ENCODE results near the gene COL6A1. TPM values are rescaled to one million over a fixed set of nuclear protein-coding genes. Genes with fewer than 3 reads are reported as not detected.

The COL6A1 gene
- total and polyA plus RNA-seq, 2 of the 13 experiments (the other 11 are each of a cell fraction or from before 2014, with no cell fraction given), result 3.1 to 4.8 TPM

DNA sequence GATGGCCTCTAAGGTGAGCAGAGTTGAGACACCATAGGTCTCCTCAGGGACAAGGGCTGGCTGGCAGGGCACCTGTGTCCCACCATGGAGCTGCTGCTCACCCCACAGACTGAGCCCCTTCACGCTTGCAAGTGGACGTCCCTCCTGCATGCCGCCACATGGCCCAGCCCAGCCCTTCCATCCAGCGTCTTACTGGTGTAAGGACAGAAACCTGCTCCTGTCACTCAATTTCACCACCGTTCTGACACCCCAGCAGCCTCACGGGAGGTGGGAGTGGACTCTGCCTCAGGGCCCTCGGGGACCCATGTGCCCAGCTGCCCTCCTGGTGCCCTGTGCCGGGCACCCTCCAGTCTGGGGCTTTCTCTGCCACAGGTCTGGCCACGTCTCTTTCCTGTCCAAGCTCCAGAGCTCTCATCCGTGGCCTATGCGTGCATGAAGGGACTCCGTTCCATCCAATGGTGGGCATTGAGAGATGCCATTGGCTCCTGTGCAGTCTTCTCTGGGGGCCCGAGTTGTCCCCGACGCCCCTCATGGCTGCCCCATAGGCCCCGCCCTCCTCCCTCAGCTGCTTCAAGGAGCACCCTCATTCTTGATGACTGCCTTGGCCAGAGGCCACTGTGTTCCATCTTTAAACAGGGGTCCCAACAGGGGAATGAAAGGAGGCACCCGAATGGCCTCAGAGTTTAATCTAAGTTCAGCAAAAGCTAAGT is 42.6 kb upstream of the COL6A1 start:
- intact Hi-C loops (cut with micrococcal nuclease; ENCODE audit: unreplicated experiment) (no loop called here), in situ Hi-C loops (cut with HindIII; ENCODE audit: extremely low pct_ligation_motif_present, low pct_unique_long_range_greater_than_20kb) (no loop called here)
- peaks cover 5 to 48% of the 10 kb centered on the region in 2 experiments; a peak in 4 of 5 replicates for H3K27me3 ChIP-seq (ENCODE audit: control insufficient read depth in 1 of 2, insufficient read depth in 2 of 2, low read length in 2 of 2)
- H3K79me2 ChIP-seq (ENCODE audit: insufficient read depth, low read length), result no peaks in the 10 kb centered on the region
- H3K4me1 ChIP-seq (ENCODE audit: insufficient read depth, low read length), result no peaks in the 10 kb centered on the region
- no peaks in the 10 kb centered on the region for H3K36me3 ChIP-seq (replicated peaks in 1 of 2; ENCODE audit: control insufficient read depth in 1 of 2, insufficient read depth in 2 of 2, low read length in 2 of 2)
- H2AFZ ChIP-seq (ENCODE audit: low read length), result no peak overlapping the region
- 27% methylated on average over 10 of the region's 17 CpGs for WGBS (ENCODE audit: low lambda C conversion rate)
- BruUV-seq (replicated peaks), result no TSS peak
- TF ChIP-seq NFIC (IDR thresholded peaks at IDR 0.05; ENCODE audit: low read length) (no peak), ZNF430 (CRISPR knock-in tag; IDR thresholded peaks at IDR 0.05) (no peak), MXD4 (CRISPR knock-in tag; IDR thresholded peaks at IDR 0.05) (no peak), HNF4A (CRISPR knock-in tag; IDR thresholded peaks at IDR 0.05) (no peak), MED13 (CRISPR knock-in tag; IDR thresholded peaks at IDR 0.05) (no peak), MAF1 (CRISPR knock-in tag; IDR thresholded peaks at IDR 0.05; ENCODE audit: borderline replicate concordance) (no peak), ZNF577 (CRISPR knock-in tag; IDR thresholded peaks at IDR 0.05; ENCODE audit: borderline replicate concordance, low read depth) (no peak), SNRNP70 (IDR thresholded peaks at IDR 0.05; ENCODE audit: low read depth, low read length) (no peak), SRF (IDR thresholded peaks at IDR 0.05; ENCODE audit: low read depth, low read length) (no peak)
- no peaks in the 10 kb centered on the region; the same call in 1 of the 2 replicates for H4K20me1 ChIP-seq (ENCODE audit: insufficient read depth, low read length)
- no peak overlapping the region for H3K9ac ChIP-seq (ENCODE audit: insufficient read depth, low read depth, low read length)
- ATAC-seq, result no peak
- H3K4me3 ChIP-seq (replicated peaks in 1 of 3; ENCODE audit: insufficient read depth in 1 of 3, low read depth in 2 of 3, low read length in 3 of 3), result no peak overlapping the region
- CTCF ChIA-PET (ENCODE audit: low intra/inter-chr PET ratio, low total read pairs), result no interaction called here
- FAIRE-seq, result no peak
- DNase-seq (ENCODE audit: low spot score), result no peak
- POLR2A ChIA-PET, result no interaction called here
- no peak overlapping the region for H3K27ac ChIP-seq (ENCODE audit: extremely low read length, insufficient read depth, low read length)
- H3K4me2 ChIP-seq (ENCODE audit: low read depth, low read length), result no peak overlapping the region
- H3K9me3 ChIP-seq (ENCODE audit: low read length), result no peaks in the 10 kb centered on the region

DNA sequence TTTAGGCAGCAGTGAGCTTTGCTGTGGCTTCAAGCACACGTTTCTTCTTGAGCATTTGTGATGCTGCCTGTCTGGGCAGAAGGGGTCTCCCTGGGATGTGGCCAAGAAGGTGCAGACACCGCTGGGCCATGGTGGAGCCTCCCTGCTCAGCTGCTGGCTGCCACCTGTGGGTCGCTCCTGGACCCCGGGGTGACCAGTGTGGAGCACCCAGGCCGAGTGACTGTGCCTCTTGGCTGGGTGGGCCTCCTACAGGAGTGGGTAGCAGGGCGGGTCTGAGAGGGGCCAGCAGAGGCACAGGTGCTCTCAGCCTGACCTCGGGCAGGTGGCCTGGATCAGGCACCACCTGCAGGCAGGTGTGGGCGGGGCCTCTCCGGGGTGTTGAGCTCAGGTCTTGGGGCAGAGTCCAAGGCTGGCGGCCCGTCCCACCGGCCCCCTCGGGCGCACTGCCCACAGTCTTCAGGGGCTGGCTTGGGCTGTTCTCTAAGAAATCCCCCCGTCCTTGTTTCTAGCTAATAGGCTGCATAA is 42.0 kb upstream of the COL6A1 start:
- no peak overlapping the region for H3K4me3 ChIP-seq (replicated peaks in 1 of 3; ENCODE audit: insufficient read depth in 1 of 3, low read depth in 2 of 3, low read length in 3 of 3)
- CTCF ChIA-PET (ENCODE audit: low intra/inter-chr PET ratio, low total read pairs), result no interaction called here
- intact Hi-C loops (cut with micrococcal nuclease; ENCODE audit: unreplicated experiment) (no loop called here), in situ Hi-C loops (cut with HindIII; ENCODE audit: extremely low pct_ligation_motif_present, low pct_unique_long_range_greater_than_20kb) (no loop called here)
- H3K4me1 ChIP-seq (ENCODE audit: insufficient read depth, low read length), result no peaks in the 10 kb centered on the region
- H3K36me3 ChIP-seq (replicated peaks in 1 of 2; ENCODE audit: control insufficient read depth in 1 of 2, insufficient read depth in 2 of 2, low read length in 2 of 2), result no peaks in the 10 kb centered on the region
- no peak for DNase-seq (ENCODE audit: low spot score)
- H4K20me1 ChIP-seq (ENCODE audit: insufficient read depth, low read length), result no peaks in the 10 kb centered on the region; the same call in 1 of the 2 replicates
- WGBS (ENCODE audit: low lambda C conversion rate), result 25% methylated on average over 2 of the region's 15 CpGs
- H3K9me3 ChIP-seq (ENCODE audit: low read length), result no peaks in the 10 kb centered on the region
- no peak for FAIRE-seq
- peaks cover 5 to 49% of the 10 kb centered on the region in 2 experiments; a peak in 3 of 5 replicates for H3K27me3 ChIP-seq (ENCODE audit: control insufficient read depth in 1 of 2, insufficient read depth in 2 of 2, low read length in 2 of 2)
- H3K27ac ChIP-seq (ENCODE audit: extremely low read length, insufficient read depth, low read length), result no peak overlapping the region
- H3K79me2 ChIP-seq (ENCODE audit: insufficient read depth, low read length), result no peaks in the 10 kb centered on the region
- H3K4me2 ChIP-seq (ENCODE audit: low read depth, low read length), result no peak overlapping the region
- H3K9ac ChIP-seq (ENCODE audit: insufficient read depth, low read depth, low read length), result no peak overlapping the region
- POLR2A ChIA-PET, result no interaction called here
- H2AFZ ChIP-seq (ENCODE audit: low read length), result no peak overlapping the region
- no TSS peak for BruUV-seq (replicated peaks)
- ATAC-seq, result no peak
- TF ChIP-seq SYNCRIP (IDR thresholded peaks at IDR 0.05; ENCODE audit: insufficient read depth, low read depth, low read length), result no peak
- TF ChIP-seq SRSF9 (IDR thresholded peaks at IDR 0.05; ENCODE audit: borderline replicate concordance, insufficient read depth, low read depth, low read length, poor library complexity, severe bottlenecking), result no peak
- TF ChIP-seq, protein P1, sequence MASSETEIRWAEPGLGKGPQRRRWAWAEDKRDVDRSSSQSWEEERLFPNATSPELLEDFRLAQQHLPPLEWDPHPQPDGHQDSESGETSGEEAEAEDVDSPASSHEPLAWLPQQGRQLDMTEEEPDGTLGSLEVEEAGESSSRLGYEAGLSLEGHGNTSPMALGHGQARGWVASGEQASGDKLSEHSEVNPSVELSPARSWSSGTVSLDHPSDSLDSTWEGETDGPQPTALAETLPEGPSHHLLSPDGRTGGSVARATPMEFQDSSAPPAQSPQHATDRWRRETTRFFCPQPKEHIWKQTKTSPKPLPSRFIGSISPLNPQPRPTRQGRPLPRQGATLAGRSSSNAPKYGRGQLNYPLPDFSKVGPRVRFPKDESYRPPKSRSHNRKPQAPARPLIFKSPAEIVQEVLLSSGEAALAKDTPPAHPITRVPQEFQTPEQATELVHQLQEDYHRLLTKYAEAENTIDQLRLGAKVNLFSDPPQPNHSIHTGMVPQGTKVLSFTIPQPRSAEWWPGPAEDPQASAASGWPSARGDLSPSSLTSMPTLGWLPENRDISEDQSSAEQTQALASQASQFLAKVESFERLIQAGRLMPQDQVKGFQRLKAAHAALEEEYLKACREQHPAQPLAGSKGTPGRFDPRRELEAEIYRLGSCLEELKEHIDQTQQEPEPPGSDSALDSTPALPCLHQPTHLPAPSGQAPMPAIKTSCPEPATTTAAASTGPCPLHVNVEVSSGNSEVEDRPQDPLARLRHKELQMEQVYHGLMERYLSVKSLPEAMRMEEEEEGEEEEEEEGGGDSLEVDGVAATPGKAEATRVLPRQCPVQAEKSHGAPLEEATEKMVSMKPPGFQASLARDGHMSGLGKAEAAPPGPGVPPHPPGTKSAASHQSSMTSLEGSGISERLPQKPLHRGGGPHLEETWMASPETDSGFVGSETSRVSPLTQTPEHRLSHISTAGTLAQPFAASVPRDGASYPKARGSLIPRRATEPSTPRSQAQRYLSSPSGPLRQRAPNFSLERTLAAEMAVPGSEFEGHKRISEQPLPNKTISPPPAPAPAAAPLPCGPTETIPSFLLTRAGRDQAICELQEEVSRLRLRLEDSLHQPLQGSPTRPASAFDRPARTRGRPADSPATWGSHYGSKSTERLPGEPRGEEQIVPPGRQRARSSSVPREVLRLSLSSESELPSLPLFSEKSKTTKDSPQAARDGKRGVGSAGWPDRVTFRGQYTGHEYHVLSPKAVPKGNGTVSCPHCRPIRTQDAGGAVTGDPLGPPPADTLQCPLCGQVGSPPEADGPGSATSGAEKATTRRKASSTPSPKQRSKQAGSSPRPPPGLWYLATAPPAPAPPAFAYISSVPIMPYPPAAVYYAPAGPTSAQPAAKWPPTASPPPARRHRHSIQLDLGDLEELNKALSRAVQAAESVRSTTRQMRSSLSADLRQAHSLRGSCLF (CRISPR knock-in tag; IDR thresholded peaks at IDR 0.05; ENCODE audit: borderline replicate concordance), result no peak
- no peak for TF ChIP-seq KDM2A (CRISPR knock-in tag; IDR thresholded peaks at IDR 0.05; ENCODE audit: borderline replicate concordance, low read depth)
- no peak for TF ChIP-seq ZNF746 (CRISPR knock-in tag; IDR thresholded peaks at IDR 0.05)

Data from HepG2 (cell line).